GM19455 (cell line): ENCODE measurements around the gene COQ2.
A peak's percentile ranks its signal among the peaks of the same experiment; 100 is the strongest.
"Not testable (repeated sequence)": the region's sequence is repeated elsewhere in the genome, so short reads cannot be mapped to it uniquely, and the experiment has no call there.

Source experiments
- ATAC-seq: cut with Tn5 transposase; IDR thresholded peaks from one replicate; pipeline ENCODE4 v1.9.1; 2021; ENCODE audit not compliant: unreplicated experiment

Gene COQ2

GRCh38 chr4:83288381-83288780 lies 3.8 kb upstream of the COQ2 start:
- ATAC-seq: not testable (repeated sequence)

- peak; percentile 13 for ATAC-seq
These were observed 433 bp upstream of the COQ2 start for GRCh38 chr4:83285055-83285407.

GRCh38 chr4:83283181-83283580 lies 1.4 kb downstream of the COQ2 start:
- no peak for ATAC-seq

GRCh38 chr4:83282049-83282535 lies 2.5 kb downstream of the COQ2 start:
- no peak for ATAC-seq

- ATAC-seq: no peak
These were observed 3.3 kb downstream of the COQ2 start for GRCh38 chr4:83281307-83281706.

- peak; percentile 59 for ATAC-seq
These were observed 8.1 kb downstream of the COQ2 start for GRCh38 chr4:83276299-83277040.

GRCh38 chr4:83273926-83274325 lies 10.7 kb downstream of the COQ2 start:
- not testable (repeated sequence) for ATAC-seq

- peak; percentile 86 for ATAC-seq
These were observed 11.7 kb downstream of the COQ2 start for GRCh38 chr4:83272900-83273299.

- no peak for ATAC-seq
These were observed 15.3 kb downstream of the COQ2 start for GRCh38 chr4:83269256-83269655.

- ATAC-seq: no peak
These were observed 16.1 kb downstream of the COQ2 start for GRCh38 chr4:83268491-83268890.

- ATAC-seq: no peak
These were observed 16.6 kb downstream of the COQ2 start for GRCh38 chr4:83267830-83268475.

GRCh38 chr4:83267121-83267829 lies 17.3 kb downstream of the COQ2 start:
- no peak for ATAC-seq

- no peak for ATAC-seq
These were observed 17.9 kb downstream of the COQ2 start for GRCh38 chr4:83266689-83267088.

- ATAC-seq: no peak
These were observed 21.5 kb downstream of the COQ2 start for GRCh38 chr4:83263106-83263505.

GRCh38 chr4:83262682-83263081 lies 21.9 kb downstream of the COQ2 start:
- no peak for ATAC-seq

- no peak for ATAC-seq
These were observed 23.3 kb downstream of the COQ2 start for GRCh38 chr4:83261307-83261706.

GRCh38 chr4:83259586-83259985 lies 25.0 kb downstream of the COQ2 start:
- no peak for ATAC-seq

GRCh38 chr4:83258461-83258860 lies 26.1 kb downstream of the COQ2 start:
- ATAC-seq: no peak

GRCh38 chr4:83257811-83258210 lies 26.8 kb downstream of the COQ2 start:
- no peak for ATAC-seq

- no peak for ATAC-seq
These were observed 29.0 kb downstream of the COQ2 start for GRCh38 chr4:83255584-83255983.

GRCh38 chr4:83252782-83253405 lies 31.7 kb downstream of the COQ2 start:
- peak; percentile 57 for ATAC-seq

- ATAC-seq: no peak
These were observed 33.2 kb downstream of the COQ2 start for GRCh38 chr4:83251447-83251830.
